ENCODE measurements around the gene DOCK1. TPM values are rescaled to one million over a fixed set of nuclear protein-coding genes. Genes with fewer than 3 reads are reported as not detected.

The DOCK1 gene
- total RNA-seq, 2 experiments from 2014 or later = not detected

GRCh38 chr10:127398140-127398970 is 493.1 kb downstream of the DOCK1 start:
- H3K9me3 ChIP-seq (ENCODE audit: control insufficient read depth in 1 of 2, insufficient read depth in 1 of 2, low read length in 2 of 2) = peaks cover 5 to 14% of the 10 kb centered on the region in 2 experiments
- DNase-seq (no peak), ATAC-seq (ENCODE audit: poor library complexity) (no peak)
- no peaks in the 10 kb centered on the region for H3K36me3 Mint-ChIP-seq (ENCODE audit: low read depth)
- intact Hi-C loops (cut with DNase I, micrococcal nuclease) = no loop called here
- H3K9me3 Mint-ChIP-seq = peaks cover 4% of the 10 kb centered on the region
- H3K4me1 ChIP-seq (ENCODE audit: insufficient read depth, low read length) = no peaks in the 10 kb centered on the region
- H3K27me3 Mint-ChIP-seq = no peaks in the 10 kb centered on the region
- no peak overlapping the region for H3K4me3 ChIP-seq (ENCODE audit: low read length)
- POLR2A ChIA-PET = no interaction called here
- TF ChIP-seq CTCF (IDR thresholded peaks at IDR 0.05) = no peak
- H3K27ac ChIP-seq (ENCODE audit: low read depth in 1 of 2, low read length in 2 of 2) = no peak overlapping the region
- H3K27me3 ChIP-seq (ENCODE audit: control insufficient read depth in 1 of 2, insufficient read depth in 2 of 2, low read length in 2 of 2) = no peaks in the 10 kb centered on the region
- H3K4me3 Mint-ChIP-seq = no peak overlapping the region
- CTCF ChIA-PET = no interaction called here
- no peaks in the 10 kb centered on the region for H3K4me1 Mint-ChIP-seq (ENCODE audit: low read depth)
- H3K36me3 ChIP-seq (ENCODE audit: insufficient read depth, low read length) = no peaks in the 10 kb centered on the region
- H3K27ac Mint-ChIP-seq = no peak overlapping the region

GRCh38 chr10:127398971-127399365 is 493.7 kb downstream of the DOCK1 start:
- H3K4me3 Mint-ChIP-seq = no peak overlapping the region
- H3K27ac Mint-ChIP-seq = no peak overlapping the region
- H3K27me3 Mint-ChIP-seq = no peaks in the 10 kb centered on the region

GRCh38 chr10:127399668-127400067 is 494.4 kb downstream of the DOCK1 start:
- Mint-ChIP-seq H3K36me3 (ENCODE audit: low read depth) (no peaks in the 10 kb centered on the region), H3K27me3 (no peaks in the 10 kb centered on the region), H3K4me3 (no peak overlapping the region), H3K27ac (no peak overlapping the region), H3K4me1 (ENCODE audit: low read depth) (no peaks in the 10 kb centered on the region), H3K9me3 (peaks cover 4% of the 10 kb centered on the region)
- no peaks in the 10 kb centered on the region for H3K27me3 ChIP-seq (ENCODE audit: control insufficient read depth in 1 of 2, insufficient read depth in 2 of 2, low read length in 2 of 2)
- CTCF ChIA-PET = no interaction called here
- ATAC-seq (ENCODE audit: poor library complexity) (no peak), DNase-seq (no peak)
- TF ChIP-seq CTCF (IDR thresholded peaks at IDR 0.05) = no peak
- H3K36me3 ChIP-seq (ENCODE audit: insufficient read depth, low read length) = no peaks in the 10 kb centered on the region
- H3K27ac ChIP-seq (ENCODE audit: low read depth in 1 of 2, low read length in 2 of 2) = no peak overlapping the region
- POLR2A ChIA-PET = no interaction called here
- no peak overlapping the region for H3K4me3 ChIP-seq (ENCODE audit: low read length)
- peaks cover 5 to 15% of the 10 kb centered on the region in 2 experiments for H3K9me3 ChIP-seq (ENCODE audit: control insufficient read depth in 1 of 2, insufficient read depth in 1 of 2, low read length in 2 of 2)
- H3K4me1 ChIP-seq (ENCODE audit: insufficient read depth, low read length) = no peaks in the 10 kb centered on the region
- intact Hi-C loops (cut with DNase I, micrococcal nuclease) = no loop called here

More at GRCh38 chr10:127398971-127399365, 493.7 kb downstream of the DOCK1 start:
- ATAC-seq (ENCODE audit: poor library complexity) (no peak), DNase-seq (no peak)
- H3K36me3 Mint-ChIP-seq (ENCODE audit: low read depth) = no peaks in the 10 kb centered on the region
- Histone ChIP-seq H3K4me1 (ENCODE audit: insufficient read depth, low read length) (no peaks in the 10 kb centered on the region), H3K4me3 (ENCODE audit: low read length) (no peak overlapping the region), H3K27ac (ENCODE audit: low read depth in 1 of 2, low read length in 2 of 2) (no peak overlapping the region), H3K9me3 (ENCODE audit: control insufficient read depth in 1 of 2, insufficient read depth in 1 of 2, low read length in 2 of 2) (peaks cover 5 to 15% of the 10 kb centered on the region in 2 experiments), H3K36me3 (ENCODE audit: insufficient read depth, low read length) (no peaks in the 10 kb centered on the region), H3K27me3 (ENCODE audit: control insufficient read depth in 1 of 2, insufficient read depth in 2 of 2, low read length in 2 of 2) (no peaks in the 10 kb centered on the region)
- H3K4me1 Mint-ChIP-seq (ENCODE audit: low read depth) = no peaks in the 10 kb centered on the region
- intact Hi-C loops (cut with DNase I, micrococcal nuclease) = no loop called here
- ChIA-PET POLR2A (no interaction called here), CTCF (no interaction called here)
- peaks cover 4% of the 10 kb centered on the region for H3K9me3 Mint-ChIP-seq
- TF ChIP-seq CTCF (IDR thresholded peaks at IDR 0.05) = no peak
